Measurements from ENCODE around the gene ITPR1. TPM values are rescaled to one million over a fixed set of nuclear protein-coding genes. Genes with fewer than 3 reads are reported as not detected.

ITPR1 gene
- total and polyA plus RNA-seq, 11 donors, result 8.9 to 55.8 (median 19.9) TPM

- Histone ChIP-seq H3K4me3 (no peak overlapping the region), H3K4me1 (peaks cover 0 to 11% (median 0%) of the 10 kb centered on the region in 12 donors), H3K27ac (no peak overlapping the region), H3K36me3 (peaks cover 0 to 54% (median 24%) of the 10 kb centered on the region in 9 donors), H3K9me3 (peaks cover 0 to 11% (median 0%) of the 10 kb centered on the region in 12 donors), H3K27me3 (no peaks in the 10 kb centered on the region)
- DNase-seq (no peak), ATAC-seq (no peak)
- TF ChIP-seq CTCF (IDR thresholded peaks at IDR 0.05) (no peak), POLR2A (IDR thresholded peaks at IDR 0.05) (no peak)
- intact Hi-C loops (cut with DNase I), result no loop called here
- 96 to 99% (median 97%) methylated on average over 21 of the region's 21 CpGs for WGBS, 4 donors
These were observed 270.6 kb downstream of the ITPR1 start for GRCh38 chr3:4763604-4764247.

GRCh38 chr3:4765212-4765611 is 272.1 kb downstream of the ITPR1 start:
- H3K36me3 ChIP-seq, result peaks cover 0 to 52% (median 29%) of the 10 kb centered on the region in 9 donors
- H3K4me3 ChIP-seq, result no peak overlapping the region
- ATAC-seq (no peak), DNase-seq (no peak)
- H3K27ac ChIP-seq, result no peak overlapping the region
- no peaks in the 10 kb centered on the region for H3K27me3 ChIP-seq
- WGBS, 4 donors, result 91 to 96% (median 94%) methylated on average over 3 of the region's 3 CpGs
- peaks cover 0 to 11% (median 0%) of the 10 kb centered on the region in 12 donors for H3K9me3 ChIP-seq
- intact Hi-C loops (cut with DNase I), result no loop called here
- H3K4me1 ChIP-seq, result peaks cover 0 to 1% (median 0%) of the 10 kb centered on the region in 12 donors
- TF ChIP-seq POLR2A (IDR thresholded peaks at IDR 0.05) (no peak), CTCF (IDR thresholded peaks at IDR 0.05) (no peak)

- ATAC-seq (no peak), DNase-seq (no peak)
- WGBS, 4 donors, result 95 to 99% (median 97%) methylated on average over 4 of the region's 4 CpGs
- Histone ChIP-seq H3K9me3 (peaks cover 0 to 11% (median 0%) of the 10 kb centered on the region in 12 donors), H3K4me1 (peaks cover 0 to 12% (median 6%) of the 10 kb centered on the region in 12 donors), H3K27me3 (no peaks in the 10 kb centered on the region), H3K4me3 (no peak overlapping the region), H3K27ac (peak overlapping the region in 3 of 12 donors; percentile 9 to 26 (median 19)), H3K36me3 (peaks cover 0 to 46% (median 26%) of the 10 kb centered on the region in 9 donors)
- intact Hi-C loops (cut with DNase I), result no loop called here
- TF ChIP-seq CTCF (IDR thresholded peaks at IDR 0.05), result no peak
- no peak for TF ChIP-seq POLR2A (IDR thresholded peaks at IDR 0.05)
These were observed 273.1 kb downstream of the ITPR1 start for GRCh38 chr3:4766263-4766662.

GRCh38 chr3:4766716-4767499 is 273.8 kb downstream of the ITPR1 start:
- intact Hi-C loops (cut with DNase I), result no loop called here
- WGBS, 4 donors, result 69 to 79% (median 77%) methylated on average over 6 of the region's 6 CpGs
- DNase-seq (no peak), ATAC-seq (peak in 1 of 4 donors; percentile 42)
- peaks cover 0 to 44% (median 26%) of the 10 kb centered on the region in 9 donors for H3K36me3 ChIP-seq
- H3K27ac ChIP-seq, result peak overlapping the region in 4 of 12 donors; percentile 9 to 37 (median 32)
- no peaks in the 10 kb centered on the region for H3K27me3 ChIP-seq
- H3K4me1 ChIP-seq, result peaks cover 0 to 18% (median 13%) of the 10 kb centered on the region in 12 donors
- TF ChIP-seq POLR2A (IDR thresholded peaks at IDR 0.05) (no peak), CTCF (IDR thresholded peaks at IDR 0.05) (no peak)
- H3K4me3 ChIP-seq, result no peak overlapping the region
- H3K9me3 ChIP-seq, result peaks cover 0 to 11% (median 0%) of the 10 kb centered on the region in 12 donors

Measured in heart left ventricle (tissue), 16 donors.